HG02870 (cell line): ENCODE data around the gene ARRB1.
"Not testable (repeated sequence)": the region's sequence is repeated elsewhere in the genome, so short reads cannot be mapped to it uniquely, and the experiment has no call there.

Experiments
- ATAC-seq: cut with Tn5 transposase; IDR thresholded peaks from one replicate; pipeline ENCODE4 v1.9.1; 2021; ENCODE audit warnings: mild to moderate bottlenecking, moderate library complexity; ENCODE audit not compliant: unreplicated experiment

The ARRB1 gene

DNA sequence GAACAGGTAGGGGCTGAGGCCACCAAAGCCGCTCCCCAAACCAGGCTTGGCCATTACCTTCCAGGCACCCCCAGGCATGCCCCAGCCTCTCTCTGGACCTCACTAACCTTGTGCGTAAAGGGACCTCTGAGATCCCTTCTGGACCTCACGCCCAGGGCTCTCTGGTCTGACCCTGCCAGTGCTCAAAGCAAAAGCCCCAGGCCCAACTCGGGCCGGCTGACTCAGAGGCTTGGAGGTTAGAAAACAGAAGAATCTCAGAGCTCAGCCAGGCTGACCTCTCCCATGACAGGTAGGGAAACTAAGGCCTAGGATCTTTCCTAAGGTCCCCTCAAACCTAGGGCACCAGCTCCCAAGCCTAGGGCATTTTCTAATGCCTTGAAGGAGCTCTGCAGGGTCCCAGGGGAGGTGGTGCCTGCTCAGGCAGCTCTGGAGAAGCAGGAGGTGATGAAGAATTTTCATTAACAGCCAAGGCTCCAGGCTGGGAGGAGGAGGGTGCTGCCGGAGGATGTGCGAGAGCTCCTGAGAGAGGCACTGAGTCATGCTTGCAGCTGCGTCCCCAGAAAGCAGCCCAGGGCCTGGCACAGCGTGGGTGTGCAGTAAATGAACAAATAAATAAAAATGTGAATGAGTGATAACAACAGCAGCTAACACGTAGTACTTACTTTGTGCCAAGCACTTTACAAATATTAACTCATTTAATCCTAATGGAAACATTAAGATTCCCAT, 25.6 kb downstream of the ARRB1 start:
- no peak for ATAC-seq

GRCh38 chr11:75324740-75325139, 26.7 kb downstream of the ARRB1 start:
- ATAC-seq: no peak

DNA sequence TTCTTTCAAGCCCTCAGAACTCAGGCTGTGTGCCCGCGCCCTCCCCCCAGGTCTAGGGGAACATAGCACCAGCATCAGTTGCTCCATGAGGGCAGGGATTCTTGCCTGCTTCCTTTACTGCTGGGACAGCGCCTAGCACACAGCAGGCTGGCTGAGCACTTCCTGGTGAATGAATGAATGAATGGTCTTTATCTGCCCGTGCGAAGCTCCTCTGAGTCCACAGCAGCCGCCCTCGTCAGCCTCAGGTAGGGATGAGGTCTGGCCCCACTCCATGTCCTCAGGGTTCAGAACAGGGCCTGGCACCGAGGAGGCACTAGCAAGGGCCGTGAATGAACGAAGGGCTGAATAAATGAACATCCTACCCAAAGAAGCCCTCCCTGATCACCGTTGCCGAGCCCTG, 27.3 kb downstream of the ARRB1 start:
- no peak for ATAC-seq

DNA sequence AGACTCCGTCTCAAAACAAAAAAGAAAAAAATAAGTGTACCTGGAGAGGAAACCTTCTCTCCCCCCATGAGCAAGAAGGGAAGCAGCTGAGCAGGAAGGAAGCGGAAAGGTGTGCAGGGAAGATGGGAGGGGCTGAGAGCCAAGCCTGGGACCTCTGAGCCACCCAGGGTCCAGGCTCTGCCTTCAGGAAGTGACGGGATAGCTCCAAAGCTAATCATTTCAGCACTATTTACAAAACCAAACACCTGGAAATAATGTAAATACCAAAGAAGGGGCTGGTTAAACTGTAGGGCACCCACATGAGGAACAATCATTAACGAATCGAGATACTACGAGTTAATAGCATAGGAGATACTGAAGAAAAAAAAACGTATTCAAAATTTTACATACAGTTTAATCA, 27.9 kb downstream of the ARRB1 start:
- no peak for ATAC-seq

DNA sequence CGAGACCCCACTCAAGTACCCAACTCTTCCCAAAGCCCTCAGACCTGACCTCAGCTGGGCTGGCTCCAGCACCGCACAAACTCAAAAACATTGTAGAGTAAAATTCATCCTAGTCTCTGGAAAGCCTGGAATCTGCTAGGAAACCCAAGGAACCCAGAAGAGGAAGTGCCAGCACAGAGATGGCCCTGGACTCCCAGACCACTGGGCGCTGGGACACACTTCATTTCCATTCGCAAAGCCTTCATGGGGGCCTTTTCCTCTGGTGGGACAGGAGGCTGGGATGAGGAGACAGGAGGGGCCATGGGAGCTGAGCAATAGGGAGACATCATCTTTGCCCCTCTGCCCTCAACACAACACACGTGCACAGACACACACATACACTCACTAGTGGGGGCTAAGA, 30.8 kb downstream of the ARRB1 start:
- ATAC-seq: no peak

GRCh38 chr11:75320046-75320618, 31.3 kb downstream of the ARRB1 start:
- no peak for ATAC-seq

DNA sequence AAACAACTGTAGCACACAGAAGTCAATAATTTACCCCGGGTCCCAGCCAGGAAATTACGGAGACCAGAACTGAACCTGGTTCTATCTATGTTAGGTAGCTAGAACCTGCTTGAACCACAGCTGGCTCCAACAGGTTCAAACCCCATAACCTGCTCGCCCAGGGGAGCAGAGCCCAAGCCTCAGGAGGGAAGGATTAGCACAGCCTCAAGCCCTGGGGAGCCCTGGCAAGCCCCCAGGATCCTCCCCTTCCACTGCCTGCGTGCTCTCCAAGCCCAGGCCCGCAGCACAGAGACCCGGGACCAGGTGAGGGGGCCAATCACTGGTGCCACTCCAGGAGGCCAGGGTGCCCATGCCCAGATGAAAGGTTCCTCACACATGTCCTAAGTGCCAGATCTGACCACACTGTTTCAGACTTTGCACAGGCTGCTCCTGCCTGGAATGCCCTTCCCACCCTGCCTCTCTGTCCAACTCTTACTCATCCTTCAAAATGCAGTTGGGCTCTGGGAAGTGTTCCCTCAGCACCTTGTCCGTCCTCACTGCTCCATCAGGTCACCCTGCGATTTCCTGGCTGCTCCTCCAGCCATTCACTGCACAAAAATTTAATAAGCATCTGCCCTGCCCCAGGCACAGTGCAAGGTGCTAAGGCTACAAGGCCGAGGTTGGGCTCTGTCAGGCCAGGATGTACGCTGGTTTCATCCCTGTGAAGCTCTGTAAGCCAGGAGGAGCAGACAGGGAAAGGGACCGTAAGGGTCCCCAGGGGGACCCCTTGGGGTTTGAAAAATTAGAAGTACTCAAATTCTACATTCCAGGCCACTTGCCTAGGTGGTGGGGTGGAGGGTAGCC, 32.2 kb downstream of the ARRB1 start:
- ATAC-seq: no peak

DNA sequence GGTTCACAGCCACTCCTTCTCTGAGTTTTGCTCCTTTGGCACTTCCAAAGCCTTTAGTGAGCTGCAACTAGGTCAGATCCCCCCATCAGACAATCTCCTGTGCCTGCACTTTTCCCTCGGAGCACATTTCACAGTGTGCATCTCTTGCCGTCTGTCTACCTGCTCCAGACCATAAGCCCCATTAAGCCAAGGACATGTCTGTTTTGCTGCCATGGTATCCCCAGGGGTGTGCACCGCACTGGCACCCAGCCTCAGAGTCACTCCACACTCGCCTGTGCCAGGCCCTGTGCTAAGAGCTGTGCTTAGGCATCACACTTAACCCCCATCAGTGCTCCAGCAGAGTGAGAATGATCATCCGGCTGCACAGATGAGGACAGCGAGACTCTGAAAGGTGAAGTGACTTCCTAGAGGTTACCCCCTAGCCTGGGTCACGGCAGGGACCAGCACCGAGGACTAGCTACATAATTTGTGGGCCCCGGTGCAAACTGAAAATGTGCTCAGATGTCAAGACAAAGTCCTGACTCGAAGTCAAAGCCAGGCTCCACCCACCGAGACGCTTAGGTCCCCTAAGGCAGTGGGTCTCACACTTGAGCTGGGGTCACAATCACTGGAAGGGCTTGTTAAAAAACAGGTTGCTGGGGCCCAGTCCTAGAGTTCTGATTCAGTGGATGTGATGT, 33.9 kb downstream of the ARRB1 start:
- ATAC-seq: no peak

DNA sequence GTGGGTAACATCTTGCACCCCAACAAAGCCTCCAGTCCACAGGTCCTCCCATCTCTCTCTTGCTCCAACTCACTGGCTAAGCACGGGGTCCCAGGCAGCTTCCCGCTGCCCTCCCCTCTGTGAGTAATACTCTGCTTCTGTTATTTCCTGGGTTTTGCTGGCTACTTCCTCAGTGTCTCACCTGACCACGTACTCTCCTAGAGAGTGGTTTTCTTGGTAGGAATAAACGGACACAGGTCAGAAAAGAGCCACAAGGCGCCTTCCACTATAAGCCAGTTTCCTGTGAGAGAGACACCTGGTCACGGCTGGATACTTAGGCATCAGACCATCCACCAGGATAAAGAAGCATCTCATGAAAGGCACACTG, 36.0 kb downstream of the ARRB1 start:
- no peak for ATAC-seq

DNA sequence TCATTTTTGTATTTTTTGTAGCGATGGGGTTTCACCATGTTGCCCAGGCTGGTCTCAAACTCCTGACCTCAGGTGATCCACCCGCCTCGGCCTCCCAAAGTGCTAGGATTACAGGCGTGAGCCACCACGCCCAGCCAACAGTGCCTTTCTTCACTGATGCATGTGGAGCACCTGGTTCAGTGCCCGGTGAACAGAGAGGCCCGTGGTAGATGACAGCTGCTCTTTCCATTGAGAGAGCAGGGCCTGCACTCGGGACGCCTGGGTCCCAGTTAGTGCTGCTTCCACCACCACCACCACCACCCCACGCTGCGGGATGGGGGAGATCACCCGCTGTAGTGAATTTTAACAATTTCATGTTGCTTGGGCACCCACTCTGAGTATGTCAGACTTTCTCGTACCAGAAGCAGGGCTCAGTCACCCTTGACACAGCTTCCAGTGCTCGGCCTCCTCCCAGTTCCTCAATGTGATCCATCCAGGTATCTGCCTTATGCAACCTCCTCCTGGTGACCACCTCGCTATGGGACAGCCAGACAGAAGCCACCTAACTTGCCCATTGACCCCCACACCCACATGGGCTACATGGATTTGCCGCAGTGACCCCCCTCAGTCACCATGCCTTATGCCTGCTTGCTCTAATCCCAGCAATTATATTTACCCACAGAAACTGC, 36.6 kb downstream of the ARRB1 start:
- no peak for ATAC-seq

DNA sequence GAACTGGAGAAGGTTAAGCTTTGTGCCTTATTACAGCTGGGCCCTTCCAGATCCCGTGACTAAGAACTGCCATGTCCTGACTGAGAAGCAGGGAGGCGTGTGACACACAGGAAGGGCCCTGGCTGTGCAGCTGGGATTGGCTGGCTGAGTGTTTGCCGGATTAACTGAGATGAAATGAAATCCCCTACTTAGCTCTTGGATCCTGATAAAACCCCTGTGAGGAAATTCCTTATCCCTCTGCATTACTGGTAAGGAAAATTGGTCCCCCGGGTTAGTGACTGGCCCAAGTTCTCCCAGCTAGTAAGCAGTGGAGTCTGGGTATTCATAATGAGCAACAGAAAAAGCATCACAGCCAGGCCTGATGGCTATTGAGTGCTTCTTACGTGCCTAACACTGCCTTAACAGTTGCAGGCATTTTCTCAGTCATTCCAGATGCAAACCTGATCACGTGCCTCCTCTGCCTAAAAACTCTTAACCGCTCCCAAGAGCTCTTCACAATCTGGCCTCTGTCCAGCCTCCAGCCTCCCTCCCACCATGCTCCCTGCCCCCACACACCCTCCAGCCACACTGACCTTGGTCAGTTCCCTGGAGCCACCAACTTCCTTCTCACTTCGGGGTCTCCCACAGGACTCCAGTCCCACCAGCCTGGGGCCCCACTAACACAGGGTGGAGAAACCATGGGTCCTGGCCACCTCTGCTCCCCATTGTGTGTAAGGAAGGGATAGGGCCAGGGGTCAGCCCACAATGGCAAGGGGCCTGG, 37.8 kb downstream of the ARRB1 start:
- ATAC-seq: no peak

- no peak for ATAC-seq
Observed at GRCh38 chr11:75312346-75312745, 39.1 kb downstream of the ARRB1 start.

- ATAC-seq: no peak
Observed at GRCh38 chr11:75311858-75312288, 39.6 kb downstream of the ARRB1 start.

- no peak for ATAC-seq
Observed at GRCh38 chr11:75308986-75309385, 42.5 kb downstream of the ARRB1 start.

GRCh38 chr11:75308116-75308515, 43.3 kb downstream of the ARRB1 start:
- no peak for ATAC-seq

GRCh38 chr11:75307058-75307457, 44.4 kb downstream of the ARRB1 start:
- ATAC-seq: no peak

GRCh38 chr11:75306529-75306928, 44.9 kb downstream of the ARRB1 start:
- no peak for ATAC-seq

- no peak for ATAC-seq
Observed at GRCh38 chr11:75305993-75306392, 45.5 kb downstream of the ARRB1 start.

DNA sequence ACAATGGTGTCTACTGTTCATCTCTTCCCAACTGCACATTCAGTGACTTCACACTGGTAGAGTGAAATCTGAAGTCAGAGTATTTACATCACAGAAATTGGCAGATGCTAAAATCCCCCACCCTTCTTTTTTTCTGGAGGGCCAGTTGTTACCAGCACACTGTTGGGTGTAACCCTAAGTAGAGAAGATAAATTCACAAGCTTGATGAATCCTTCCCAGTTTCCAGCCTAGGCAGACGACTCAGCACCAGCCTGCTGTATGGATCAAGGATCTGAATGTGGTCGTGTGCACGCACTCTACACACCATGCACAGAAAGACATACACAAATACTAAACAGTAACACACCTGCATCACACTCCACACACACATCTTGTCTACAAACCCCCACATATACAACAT, 46.0 kb downstream of the ARRB1 start:
- ATAC-seq: no peak

GRCh38 chr11:75304941-75305340, 46.5 kb downstream of the ARRB1 start:
- not testable (repeated sequence) for ATAC-seq
